Activated T-cell treated with anti-CD3 and anti-CD28 coated beads for 1 hour (primary cell): ENCODE measurements around the gene SNCB.
"Not testable (repeated sequence)": the region's sequence is repeated elsewhere in the genome, so short reads cannot be mapped to it uniquely, and the experiment has no call there.

Experiments
- DNase-seq: peaks from one replicate; pipeline ENCODE4 v3.0.0-alpha.2; 2020; ENCODE audit warnings: low read depth

Gene SNCB

DNA sequence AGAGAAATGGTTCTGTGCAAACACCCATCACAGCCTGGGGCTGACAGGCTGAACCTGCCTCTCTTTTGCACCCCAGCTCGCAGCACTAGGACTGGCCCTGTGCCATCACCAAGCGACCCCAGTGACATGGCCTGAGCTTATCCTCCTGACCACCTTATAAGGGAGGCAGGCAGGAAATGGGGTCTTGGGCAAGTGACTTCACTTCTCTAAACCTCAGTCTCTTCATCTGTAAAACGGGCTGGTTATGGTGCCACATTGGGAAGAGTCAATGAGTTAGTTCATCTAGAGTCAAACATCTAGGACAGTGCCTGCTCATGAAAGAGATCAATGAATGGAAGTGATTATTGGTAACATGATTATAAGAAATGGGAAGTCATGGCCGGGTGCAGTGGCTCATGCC lies 6.2 kb downstream of the SNCB start:
- no peak for DNase-seq

DNA sequence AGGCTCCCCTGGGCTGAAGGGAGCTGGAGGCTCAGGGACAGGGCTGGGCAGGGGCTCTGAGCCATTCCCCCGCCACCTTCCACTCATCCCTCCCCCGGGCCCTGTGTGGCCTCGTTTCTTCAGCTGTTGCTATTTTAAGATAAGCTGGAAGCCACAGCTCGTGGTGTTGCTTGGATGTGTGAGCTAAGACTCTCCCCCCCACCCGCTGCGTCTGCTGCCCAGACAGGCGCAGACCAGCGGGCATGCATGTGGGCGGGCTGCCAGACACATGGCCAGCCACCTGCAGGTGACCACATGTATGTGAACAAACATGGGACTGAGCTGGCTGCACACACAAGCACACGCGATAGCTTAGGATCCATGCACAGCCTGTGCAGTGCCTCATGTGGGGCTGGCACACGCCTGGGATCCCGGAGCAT lies 8.7 kb downstream of the SNCB start:
- no peak for DNase-seq

DNA sequence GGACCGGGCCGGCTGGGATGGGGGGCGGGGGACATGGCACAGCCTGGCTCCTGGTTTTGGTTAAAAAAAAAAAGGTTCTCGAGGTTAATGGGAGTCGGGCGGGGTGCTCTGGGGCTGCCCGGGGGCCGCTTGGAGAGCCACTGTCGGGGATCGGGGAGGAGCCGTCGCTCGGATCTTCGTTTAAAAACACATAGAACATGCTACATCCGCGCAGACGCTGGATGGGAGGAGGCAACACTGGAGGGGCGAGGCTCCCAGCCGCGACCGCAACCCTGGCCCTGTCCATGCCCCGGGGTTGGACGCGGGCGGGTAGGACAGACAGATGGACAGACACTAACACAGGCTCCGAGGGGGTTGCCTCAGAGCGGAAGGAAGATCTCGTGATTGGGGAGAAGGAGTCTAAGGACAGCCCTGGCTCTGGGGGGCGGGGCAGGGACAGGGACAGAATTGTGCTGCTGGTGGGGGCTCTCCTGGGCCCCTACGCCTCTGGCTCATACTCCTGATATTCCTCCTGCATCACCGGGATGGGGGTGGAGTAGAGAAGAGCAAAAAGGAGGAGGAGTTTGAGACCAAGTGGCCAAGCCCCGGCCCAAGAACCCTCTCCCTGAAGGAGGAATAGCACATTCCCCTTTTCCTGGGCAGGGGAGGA lies 9.9 kb downstream of the SNCB start:
- DNase-seq, result no peak

DNA sequence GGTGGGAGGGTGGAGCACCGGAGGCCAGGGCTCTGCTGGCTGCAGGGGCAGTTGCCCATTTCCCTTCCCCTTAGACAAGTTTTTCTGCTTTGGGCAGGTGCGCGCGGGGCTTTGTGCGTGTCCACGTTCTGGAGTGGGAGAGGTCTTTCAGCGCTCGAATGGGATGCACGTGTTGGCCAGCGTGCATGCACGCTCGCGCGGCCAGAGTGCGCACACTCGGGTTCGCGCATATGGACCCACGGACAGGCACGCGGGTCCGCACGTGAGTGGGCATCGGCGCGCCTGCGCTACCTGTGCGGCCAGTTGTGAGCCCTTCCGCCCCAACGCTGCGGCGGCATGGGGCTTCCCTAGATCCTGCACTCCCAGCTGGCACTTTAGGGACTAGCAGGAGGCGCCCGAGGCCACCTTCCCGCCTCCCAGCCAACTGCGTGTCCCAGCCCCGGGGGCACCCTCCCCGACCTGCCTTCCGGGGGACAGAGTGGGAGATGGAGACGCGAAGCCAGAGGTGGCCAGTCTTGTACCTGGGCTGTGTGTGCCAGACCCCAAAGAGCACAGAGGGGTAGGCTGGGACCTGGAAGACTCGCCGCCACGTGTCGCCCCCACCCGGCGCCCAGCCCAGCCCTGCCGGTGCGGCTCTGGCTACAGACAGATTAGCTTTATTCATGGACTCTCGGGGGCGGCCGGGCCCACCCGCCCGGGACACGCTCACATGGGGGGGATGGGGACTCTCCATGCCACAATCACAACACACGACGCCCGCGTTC lies 10.6 kb downstream of the SNCB start:
- DNase-seq, result no peak

DNA sequence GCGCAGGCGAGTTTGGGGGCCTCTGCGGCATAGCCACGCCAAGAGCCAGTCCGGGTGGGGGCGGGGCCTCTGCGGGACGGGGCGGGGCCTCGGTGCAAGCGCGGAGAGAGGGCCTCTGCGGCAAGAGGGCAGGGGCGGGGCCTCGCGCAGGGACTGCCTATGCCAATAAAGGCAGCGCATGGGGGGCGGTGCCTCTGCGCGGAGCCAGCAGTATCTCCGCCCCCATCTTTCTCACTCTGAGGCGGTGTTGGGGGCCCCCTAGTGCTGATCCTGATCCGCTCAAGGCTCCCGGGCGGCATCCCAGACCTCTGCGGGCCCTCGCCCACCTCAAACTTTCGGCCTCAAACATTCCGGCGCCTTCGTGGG lies 11.1 kb downstream of the SNCB start:
- peak; percentile 52 for DNase-seq

DNA sequence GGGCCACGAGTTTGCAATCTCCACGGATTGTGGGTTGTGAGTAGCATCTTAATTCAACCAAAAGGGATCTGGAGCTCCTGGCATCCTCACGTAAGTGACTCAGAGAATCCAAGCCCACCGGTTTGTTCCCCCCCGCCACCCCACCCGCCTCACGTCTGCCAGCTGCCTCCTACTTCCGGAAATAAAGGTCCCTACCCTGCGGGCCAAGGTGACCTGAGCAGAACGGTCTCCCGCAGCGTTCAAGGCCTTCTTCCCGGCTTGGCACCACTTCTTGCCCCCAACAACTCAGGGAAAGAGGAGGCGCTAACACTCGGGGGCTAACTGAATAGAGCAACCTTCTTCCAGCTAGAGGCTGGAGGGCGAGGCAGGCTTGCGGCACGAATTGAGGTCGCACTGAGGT lies 11.6 kb downstream of the SNCB start:
- DNase-seq, result no peak

DNA sequence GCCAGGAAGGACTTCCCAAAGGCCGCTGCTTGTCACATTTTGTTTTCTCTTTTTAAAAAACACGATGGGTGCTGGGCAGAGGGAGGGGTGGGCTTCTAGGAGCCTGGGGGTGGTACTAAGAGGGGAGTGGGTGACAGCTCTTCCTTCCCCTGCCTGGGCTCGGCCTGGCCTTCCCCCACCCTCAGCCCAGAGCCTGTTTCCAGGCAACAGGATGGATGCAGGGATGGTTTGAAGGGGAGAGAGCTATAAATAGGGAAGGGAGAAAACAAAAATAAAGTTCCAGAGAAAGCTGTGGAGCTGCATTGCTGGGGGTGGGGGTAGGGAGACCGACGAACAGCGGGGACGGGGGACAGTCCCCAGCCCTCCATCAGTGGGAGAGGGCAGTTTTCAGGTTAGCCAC lies 13.8 kb downstream of the SNCB start:
- DNase-seq, result no peak

DNA sequence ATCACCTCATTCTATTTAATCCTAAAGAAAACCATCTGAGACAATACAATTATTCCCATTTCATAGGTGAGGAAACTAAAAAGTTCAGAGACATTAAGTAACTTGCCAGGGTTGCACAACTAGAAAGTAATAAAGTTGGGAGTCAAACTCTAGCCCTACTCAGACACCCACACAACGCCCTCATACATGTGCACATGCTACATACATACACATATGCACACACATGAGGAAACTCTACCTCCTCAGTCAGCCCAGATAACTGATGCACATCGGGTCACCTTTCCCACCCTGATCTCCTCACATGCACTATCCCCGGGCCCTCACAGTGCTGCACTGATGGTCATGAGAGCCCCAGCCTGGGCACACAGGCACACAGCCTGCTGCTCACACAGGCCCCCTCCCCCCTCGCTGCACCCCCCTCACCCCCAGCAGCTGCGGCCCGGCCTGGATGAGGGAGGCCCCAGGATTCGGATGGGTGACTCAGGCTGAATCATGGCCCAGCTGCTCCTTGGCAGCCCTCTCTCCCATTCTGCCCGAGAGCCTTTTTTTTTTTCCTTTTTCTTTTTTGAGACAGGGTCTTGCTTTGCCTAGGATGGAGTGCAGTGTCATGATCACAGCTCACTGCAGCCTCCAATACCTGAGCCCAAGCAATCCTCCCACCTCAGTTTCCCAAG lies 15.4 kb downstream of the SNCB start:
- DNase-seq, result no peak

DNA sequence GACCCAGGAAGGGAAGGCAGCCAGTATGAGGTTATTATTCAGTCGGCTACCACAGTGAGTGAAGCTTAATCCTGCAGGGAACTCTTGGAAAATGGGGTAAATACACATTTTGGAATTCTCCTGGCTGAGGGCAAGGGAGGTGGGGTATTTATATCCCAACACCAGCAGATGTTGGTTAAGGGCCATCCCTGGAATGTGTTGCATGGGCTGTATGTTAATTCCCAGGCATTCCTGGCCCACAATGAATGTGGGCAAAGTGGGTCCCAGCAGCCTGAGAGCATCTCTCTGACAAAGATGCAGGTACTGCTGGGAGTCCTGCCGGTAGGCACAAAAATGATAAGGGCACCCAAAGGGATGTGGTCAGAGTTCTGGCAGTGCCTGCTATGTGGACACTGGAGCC lies 17.5 kb downstream of the SNCB start:
- DNase-seq, result no peak

DNA sequence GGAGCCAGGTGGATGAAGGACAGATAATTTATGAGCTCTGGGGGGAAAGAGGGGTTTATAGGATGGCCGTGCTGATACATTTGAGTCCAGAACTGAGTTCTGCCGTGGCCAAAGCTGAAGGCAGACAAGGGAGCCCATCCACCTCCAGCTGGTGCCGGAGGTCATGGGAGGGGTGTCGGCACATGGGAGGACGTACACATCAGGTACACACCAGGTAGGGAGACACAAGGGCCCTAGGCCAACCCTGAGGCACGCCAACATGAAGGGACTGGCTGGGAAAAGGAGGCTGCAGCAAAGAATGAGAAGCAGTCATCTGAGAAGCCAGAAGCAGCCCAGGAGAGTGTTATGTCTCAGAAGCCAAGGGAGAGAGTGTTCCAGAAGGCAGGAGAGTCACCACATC lies 18.3 kb downstream of the SNCB start:
- no peak for DNase-seq

DNA sequence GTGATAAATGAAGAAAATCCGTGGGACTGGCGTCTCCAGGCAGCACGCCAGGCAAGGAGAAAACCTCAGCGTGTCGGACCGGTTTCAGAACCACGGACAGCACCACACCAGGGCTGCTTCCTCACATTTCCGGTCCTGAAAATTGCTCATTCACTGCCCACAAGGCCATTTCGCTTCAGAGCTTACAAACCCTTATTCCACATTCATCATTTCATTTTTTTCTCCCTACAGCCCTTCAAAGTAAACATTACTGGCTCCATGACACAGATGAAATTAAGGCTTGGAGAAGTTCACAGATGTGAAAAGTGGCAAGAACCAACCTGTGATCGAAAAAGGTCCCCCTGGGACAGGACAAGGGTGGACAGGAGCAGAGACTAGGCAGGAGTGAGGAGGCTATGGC lies 18.9 kb downstream of the SNCB start:
- DNase-seq, result peak; percentile 42

DNA sequence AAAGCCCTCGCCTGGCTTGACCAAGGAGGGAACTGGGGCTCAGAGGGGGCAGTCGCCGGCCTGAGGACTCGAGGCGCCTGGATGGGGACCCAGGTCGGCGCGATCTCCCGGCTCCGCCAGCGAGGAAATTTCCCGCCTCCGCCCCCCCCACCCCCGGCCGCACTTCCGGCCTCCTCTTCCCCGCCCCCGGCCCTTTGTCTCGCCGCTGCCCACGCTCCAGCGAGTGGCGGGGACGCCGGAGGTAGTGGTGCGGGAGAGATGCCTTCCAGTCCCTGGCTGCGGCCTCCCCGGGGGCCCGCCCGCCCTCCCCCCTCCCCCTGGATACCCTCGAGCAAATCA lies 19.9 kb downstream of the SNCB start:
- DNase-seq, result no peak

DNA sequence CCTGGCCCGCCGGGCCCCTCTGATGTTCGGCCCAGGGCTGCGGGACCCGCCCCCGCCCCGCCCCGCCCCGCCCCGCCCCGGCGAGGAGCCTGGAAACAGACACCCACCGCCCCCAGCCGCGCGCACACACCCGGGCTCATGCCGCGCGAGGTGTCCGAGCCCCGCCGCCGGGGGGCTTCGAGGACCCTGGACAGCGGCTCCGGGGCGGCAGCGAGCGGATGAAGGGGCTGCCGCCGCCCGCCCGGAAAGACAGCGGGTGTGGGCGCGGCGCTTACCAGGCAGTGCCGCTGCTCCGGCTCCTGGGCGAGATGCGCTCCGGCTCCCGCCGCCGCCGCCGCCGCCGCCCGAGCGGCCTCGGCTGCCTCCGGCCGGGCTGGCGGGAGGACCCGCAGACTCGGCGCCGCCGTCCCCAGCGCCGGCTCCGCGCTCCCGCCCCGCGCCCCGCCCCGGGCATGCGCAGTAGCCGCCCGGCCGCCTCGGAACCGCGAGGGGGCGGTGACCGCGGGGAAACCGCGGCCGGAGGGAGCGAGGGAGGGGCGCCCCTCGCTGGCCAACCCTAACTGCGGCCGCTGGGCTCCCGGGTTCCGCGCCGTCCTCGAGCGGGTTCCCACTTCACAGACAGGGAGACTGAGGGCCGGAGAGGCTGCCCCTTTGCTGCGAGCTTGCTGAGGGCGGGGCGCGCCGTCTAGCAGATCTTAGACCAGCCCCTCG lies 20.5 kb downstream of the SNCB start, which contains the start of gene GPRIN1:
Gene GPRIN1, minus strand, starts transcription at position 433 of the 711 bp plus-strand sequence. CDS start 10,322 bp downstream, outside the sequence.
- DNase-seq, result peak; percentile 41

DNA sequence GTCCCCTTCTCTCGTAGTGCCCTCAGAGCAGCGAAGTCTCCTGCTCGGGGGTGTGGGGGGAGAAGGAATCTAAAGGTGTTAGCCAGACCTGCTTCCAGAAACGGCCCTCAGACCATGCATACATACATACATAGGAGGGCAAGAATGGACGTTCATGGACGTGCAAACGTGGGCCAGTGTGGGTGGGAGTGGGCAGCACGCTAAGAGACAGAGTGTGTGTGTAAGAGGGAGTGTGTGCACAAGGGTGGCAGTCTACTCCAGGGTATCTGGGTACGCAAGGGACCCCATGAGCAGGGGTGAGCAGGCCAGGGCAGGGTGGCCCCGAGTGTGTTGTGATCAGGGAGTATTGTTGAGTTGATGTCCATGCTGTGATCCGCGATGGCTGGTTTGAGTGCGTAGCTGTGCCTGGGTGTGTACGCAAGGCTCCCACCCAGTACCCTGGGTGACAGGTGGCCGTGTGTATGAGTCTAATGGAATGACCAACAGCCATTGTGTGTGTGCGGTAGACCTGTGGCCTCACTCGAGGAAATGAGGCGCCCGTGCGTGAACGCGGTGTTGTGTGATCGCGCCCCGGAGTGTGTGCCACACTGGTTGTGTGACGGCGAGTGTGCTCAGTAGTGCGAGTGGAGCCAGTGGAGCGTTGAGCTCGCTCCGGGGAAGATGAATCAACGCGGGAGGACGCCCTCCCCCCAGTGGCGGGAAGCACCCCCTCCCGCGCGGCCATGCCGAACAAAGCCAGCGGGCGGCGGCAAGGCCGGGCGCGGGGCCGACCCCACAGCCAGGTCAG lies 21.2 kb downstream of the SNCB start:
- no peak for DNase-seq

DNA sequence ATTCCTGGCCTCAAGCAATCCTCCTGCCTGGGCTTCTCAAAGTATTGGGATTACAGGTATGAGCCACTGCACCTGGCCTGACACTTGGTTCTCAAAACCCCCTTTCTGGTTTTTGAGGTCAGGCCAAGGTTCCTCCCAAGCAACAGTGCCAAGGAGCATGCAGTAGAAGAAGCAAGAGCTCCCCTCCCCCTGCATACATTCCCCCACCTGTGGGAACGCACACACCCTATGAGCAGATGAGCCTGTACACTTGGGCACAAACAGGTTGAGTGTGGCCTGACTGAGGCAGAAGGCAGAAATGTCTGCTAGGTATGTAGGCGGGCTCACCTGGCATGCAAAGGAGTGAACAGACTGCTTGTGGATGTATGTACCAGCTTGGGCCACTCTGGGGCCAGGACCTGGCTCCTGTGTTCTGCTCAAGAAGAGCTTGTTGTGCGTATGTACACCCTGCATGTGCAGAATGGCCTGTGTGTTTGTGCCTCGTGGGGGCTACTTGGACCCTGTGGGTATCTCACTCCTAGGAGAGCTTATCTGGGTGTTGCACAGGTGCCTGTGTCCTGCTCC lies 22.1 kb downstream of the SNCB start:
- DNase-seq, result no peak

DNA sequence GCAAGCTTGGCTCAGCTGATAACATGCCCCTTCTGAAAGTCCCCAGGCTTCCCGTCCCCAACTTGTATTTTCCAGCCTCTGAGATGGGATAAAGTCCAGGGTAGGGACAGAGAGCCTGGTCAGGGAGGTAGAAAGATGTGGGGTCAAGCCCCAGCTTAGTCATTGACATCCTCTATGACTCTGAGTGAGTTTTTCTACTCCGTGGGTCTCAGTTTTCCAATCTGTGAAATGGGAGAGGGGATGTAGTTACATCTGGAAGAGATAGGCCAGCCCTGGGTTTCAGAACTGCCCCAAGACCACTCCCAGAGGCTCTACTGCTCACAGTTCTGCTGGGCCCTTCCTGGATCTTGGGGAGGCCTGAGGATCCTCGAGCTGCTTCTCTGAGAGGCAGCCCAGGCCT lies 23.5 kb downstream of the SNCB start:
- DNase-seq, result no peak

DNA sequence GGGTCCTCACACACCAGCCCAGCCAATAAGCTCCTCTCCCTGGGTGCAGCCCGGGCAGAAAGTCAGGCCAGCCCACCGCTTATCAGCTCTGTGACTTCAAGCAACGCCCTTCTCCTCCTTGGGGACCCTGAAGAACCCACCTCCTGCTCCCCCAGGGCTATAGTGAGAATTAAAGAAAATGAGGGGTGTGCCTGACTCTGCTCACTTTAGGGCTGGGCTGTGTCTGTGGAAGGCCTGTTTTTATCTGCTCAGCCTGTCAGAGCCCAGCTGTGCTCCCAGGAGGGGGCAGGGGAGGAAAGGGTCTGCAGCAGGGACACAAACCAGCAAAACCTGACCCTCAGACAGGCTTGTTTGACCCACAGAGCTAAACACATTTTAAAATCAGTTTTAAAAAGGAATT lies 24.3 kb downstream of the SNCB start:
- no peak for DNase-seq

DNA sequence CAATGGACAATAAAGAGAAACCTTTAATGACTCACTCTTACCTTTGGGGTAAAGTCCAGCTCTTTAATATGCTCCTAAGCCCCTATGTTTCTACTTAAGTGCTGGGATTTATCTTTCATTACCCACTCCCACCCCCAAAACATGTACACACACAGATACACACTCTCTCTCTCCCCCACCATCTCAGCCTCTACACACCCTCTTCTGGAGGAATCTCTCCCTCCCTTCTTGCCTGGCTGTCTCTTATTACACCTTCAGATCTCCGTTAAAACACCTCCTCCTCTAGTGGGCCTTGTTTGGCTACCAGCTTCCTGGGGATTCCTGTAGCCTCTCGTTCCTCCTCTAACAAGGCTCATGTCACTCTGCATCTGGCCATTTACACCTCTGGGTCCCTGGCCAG lies 27.2 kb downstream of the SNCB start:
- DNase-seq, result no peak

DNA sequence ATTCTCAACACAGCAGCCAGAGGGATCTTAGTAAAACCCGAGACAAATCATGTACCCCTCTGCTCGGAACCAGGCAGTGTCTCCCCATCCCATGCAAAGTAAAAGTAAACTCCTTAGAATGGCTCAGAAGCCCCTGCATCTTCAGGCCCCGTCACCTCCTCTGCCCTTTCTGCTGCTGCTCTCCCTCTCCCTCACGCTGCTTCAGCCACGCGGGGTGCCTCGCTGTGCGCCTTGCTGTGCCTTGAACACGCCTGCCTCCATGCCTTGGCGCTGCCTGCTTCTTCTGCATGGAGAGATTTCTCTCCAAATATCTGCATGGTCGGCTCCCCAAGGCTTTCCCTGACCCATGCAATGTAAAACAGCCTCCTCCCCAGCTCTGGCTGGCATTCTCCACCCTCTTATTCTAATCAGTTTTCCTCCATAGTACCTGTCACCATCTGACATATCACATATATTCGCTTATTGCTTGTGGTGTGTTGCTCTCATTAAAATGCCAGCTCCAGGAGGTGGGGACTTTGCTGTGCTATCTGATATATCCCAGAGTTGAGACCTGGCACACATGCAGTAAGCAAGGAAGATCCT lies 28.3 kb downstream of the SNCB start:
- DNase-seq, result no peak

DNA sequence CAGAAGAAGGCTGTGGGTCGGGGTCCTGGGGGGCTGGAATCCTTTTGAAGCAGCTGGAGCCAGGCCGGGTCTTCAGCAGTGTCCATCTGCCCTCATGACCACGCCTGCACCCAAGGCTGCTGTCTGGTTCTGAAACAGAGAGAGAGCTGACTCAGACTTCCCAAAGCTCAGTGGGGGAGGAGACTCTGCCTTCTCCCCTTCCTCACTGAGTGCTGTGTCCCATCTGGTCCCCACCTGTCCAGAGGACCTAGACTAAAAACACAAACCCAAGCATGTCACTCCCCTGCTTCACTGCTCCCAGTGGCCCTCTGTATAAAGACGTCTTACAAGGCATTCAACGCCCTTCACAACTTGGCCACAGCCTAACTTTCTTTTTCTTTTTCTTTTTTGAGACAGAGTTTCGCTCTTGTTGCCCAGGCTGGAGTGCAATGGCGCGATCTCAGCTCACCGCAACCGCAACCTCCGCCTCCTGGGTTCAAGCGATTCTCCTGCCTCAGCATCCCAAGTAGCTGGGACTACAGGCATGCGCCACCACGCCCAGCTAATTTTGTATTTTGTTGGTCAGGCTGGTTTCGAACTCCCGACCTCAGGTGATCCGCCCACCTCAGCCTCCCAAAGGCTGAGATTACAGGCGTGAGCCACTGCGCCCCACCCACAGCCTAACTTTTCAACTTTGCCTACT lies 30.4 kb downstream of the SNCB start:
- not testable (repeated sequence) for DNase-seq
